K562 (cell line): Measurements from ENCODE around the gene SDR42E2. TPM values are rescaled to one million over a fixed set of nuclear protein-coding genes. Genes with fewer than 3 reads are reported as not detected.

Experiments
- ARHGAP35 ChIP-seq: fragments of 450-650 bp; IDR thresholded peaks from 2 replicates; pipeline ENCODE4 v1.6.1; 2018; ENCODE audit not compliant: partially characterized antibody
- ESRRA ChIP-seq: fragments of 450-650 bp; IDR thresholded peaks from 2 replicates; pipeline ENCODE4 v1.6.1; 2014; ENCODE audit warnings: low read depth, mild to moderate bottlenecking, moderate library complexity, borderline replicate concordance
- FOSL1 ChIP-seq: fragments of 200-800 bp; sonication (Bioruptor generic); conservative IDR thresholded peaks from 2 replicates; pipeline ENCODE4 v1.6.1; 2016; ENCODE audit warnings: missing genetic modification characterization, missing compliant biosample characterization
- GTF2F1 ChIP-seq: IDR thresholded peaks from 2 replicates; pipeline ENCODE4 v1.6.1; 2011; ENCODE audit warnings: low read depth, low read length, improper control_type of control experiment
- HDAC6 ChIP-seq: IDR thresholded peaks from 2 replicates; pipeline ENCODE4 v1.6.1; 2012; ENCODE audit warnings: low read depth, mild to moderate bottlenecking, control low read depth, inconsistent platforms, low read length, moderate library complexity
- HNRNPH1 ChIP-seq: fragments of 200-400 bp; formaldehyde crosslinking; optimal IDR thresholded peaks from 2 replicates; pipeline ENCODE3; 2017; ENCODE audit warnings: low read depth, mild to moderate bottlenecking, low read length, moderate library complexity
- IFI16 ChIP-seq: fragments of 250-450 bp; sonication (Bioruptor Pico); IDR thresholded peaks from 2 replicates; pipeline ENCODE4 v2.1.2; 2022; ENCODE audit warnings: mild to moderate bottlenecking, inconsistent platforms
- IRF9 ChIP-seq: fragments of 450-650 bp; IDR thresholded peaks from 2 replicates; pipeline ENCODE4 v1.6.1; 2016; ENCODE audit warnings: missing biosample characterization, missing genetic modification characterization
- KDM2B ChIP-seq: fragments of 250-450 bp; sonication (Bioruptor Pico); IDR thresholded peaks from 2 replicates; pipeline ENCODE4 v1.8.0; 2021; ENCODE audit warnings: mild to moderate bottlenecking, moderate library complexity
- KLF16 ChIP-seq: IDR thresholded peaks from 2 replicates; pipeline ENCODE4 v1.6.1; 2016; ENCODE audit warnings: antibody characterized with exemption
- MTA2 ChIP-seq: fragments of 450-650 bp; IDR thresholded peaks from 2 replicates; pipeline ENCODE4 v1.6.1; 2016; ENCODE audit warnings: low read depth
- PRPF4 ChIP-seq: fragments of 200-400 bp; formaldehyde crosslinking; IDR thresholded peaks from one replicate; pipeline ENCODE4 v1.6.1; 2017; ENCODE audit warnings: low read length, low read depth, mild to moderate bottlenecking; ENCODE audit not compliant: insufficient read depth, poor library complexity, severe bottlenecking
- TAF9B ChIP-seq: fragments of 450-650 bp; IDR thresholded peaks from 2 replicates; pipeline ENCODE4 v1.6.1; 2018; ENCODE audit warnings: mild to moderate bottlenecking; ENCODE audit not compliant: partially characterized antibody
- TARDBP ChIP-seq: fragments of 450-650 bp; IDR thresholded peaks from 2 replicates; pipeline ENCODE4 v1.6.1; 2016
- ZBTB26 ChIP-seq: fragments of 450-650 bp; formaldehyde crosslinking; IDR thresholded peaks from 2 replicates; pipeline ENCODE4 v1.4.0; 2022; ENCODE audit warnings: missing genetic modification characterization
- ZNF282 ChIP-seq: sonication (generic); formaldehyde crosslinking; IDR thresholded peaks from 2 replicates; pipeline ENCODE4 v1.8.1; 2023; ENCODE audit warnings: missing genetic modification reagents
- ZNF311 ChIP-seq: fragments of 250-450 bp; sonication (Bioruptor Pico); IDR thresholded peaks from 2 replicates; pipeline ENCODE4 v1.4.0; 2020; ENCODE audit warnings: mild to moderate bottlenecking, moderate library complexity
- polyA plus RNA-seq, 8 experiments: library from polyadenylated mRNA; depleted of rRNA in 4 of 8; stranded (reverse) in 5 of 8; unstranded in 3 of 8; fragments of >200 nt; fragmentation: Nextera tagmentation in 2 of 8; fragmentation: Illumina TruSeq in 1 of 8; extraction: Ambion mirVana in 2 of 8; extraction: Trizol in 1 of 8; gene quantifications; 2 replicates each; pipeline versions ENCODE4 v1.2.1 to v1.2.3, GENCODE V29; 2011 to 2014; ENCODE audit warnings: inconsistent platforms in 1 of 8, missing spikeins in 1 of 8
- total RNA-seq, 7 experiments: library from RNA; depleted of rRNA in 6 of 7; stranded (reverse); fragments of >200 nt in 6 of 7; fragmentation: Illumina TruSeq in 2 of 7; extraction: Trizol in 2 of 7; gene quantifications; 2 replicates each; pipeline versions ENCODE4 v1.2.1 to v1.2.3, GENCODE V29; 2011 to 2021; ENCODE audit warnings: low replicate concordance in 1 of 7
- TF ChIP-seq, protein P1 (sequence below): sonication (generic); formaldehyde crosslinking; IDR thresholded peaks from 2 replicates; pipeline ENCODE4 v1.8.1; 2023; ENCODE audit warnings: mild to moderate bottlenecking, missing genetic modification reagents, moderate library complexity
- TF ChIP-seq, protein P2 (sequence below): fragments of 450-650 bp; IDR thresholded peaks from 2 replicates; pipeline ENCODE4 v1.7.0; 2016; ENCODE audit warnings: borderline replicate concordance

SDR42E2 gene
- total and polyA plus RNA-seq, 9 of the 15 experiments (the other 6 are each of a cell fraction or from before 2014, with no cell fraction given), result 0.03 to 0.07 (median 0.04) TPM; not detected in 4

GRCh38 chr16:22116095-22116700 is 46.1 kb upstream of the SDR42E2 start (continued):
- TF ChIP-seq PRPF4 (no peak), IRF9 (tag) (no peak), TARDBP (no peak), HDAC6 (no peak), ESRRA (no peak), TAF9B (no peak), KDM2B (CRISPR knock-in tag) (no peak), ZNF311 (CRISPR knock-in tag) (no peak), MTA2 (no peak), ZBTB26 (0 out of 2 replicates have a peak, but pooled peaks have one; percentile 15), IFI16 (no peak), GTF2F1 (no peak), HNRNPH1 (no peak), ARHGAP35 (peak; percentile 51), FOSL1 (tag) (no peak), ZNF282 (no peak), KLF16 (no peak)
- TF ChIP-seq, protein P1, sequence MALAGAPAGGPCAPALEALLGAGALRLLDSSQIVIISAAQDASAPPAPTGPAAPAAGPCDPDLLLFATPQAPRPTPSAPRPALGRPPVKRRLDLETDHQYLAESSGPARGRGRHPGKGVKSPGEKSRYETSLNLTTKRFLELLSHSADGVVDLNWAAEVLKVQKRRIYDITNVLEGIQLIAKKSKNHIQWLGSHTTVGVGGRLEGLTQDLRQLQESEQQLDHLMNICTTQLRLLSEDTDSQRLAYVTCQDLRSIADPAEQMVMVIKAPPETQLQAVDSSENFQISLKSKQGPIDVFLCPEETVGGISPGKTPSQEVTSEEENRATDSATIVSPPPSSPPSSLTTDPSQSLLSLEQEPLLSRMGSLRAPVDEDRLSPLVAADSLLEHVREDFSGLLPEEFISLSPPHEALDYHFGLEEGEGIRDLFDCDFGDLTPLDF, result no peak
- TF ChIP-seq, protein P2, sequence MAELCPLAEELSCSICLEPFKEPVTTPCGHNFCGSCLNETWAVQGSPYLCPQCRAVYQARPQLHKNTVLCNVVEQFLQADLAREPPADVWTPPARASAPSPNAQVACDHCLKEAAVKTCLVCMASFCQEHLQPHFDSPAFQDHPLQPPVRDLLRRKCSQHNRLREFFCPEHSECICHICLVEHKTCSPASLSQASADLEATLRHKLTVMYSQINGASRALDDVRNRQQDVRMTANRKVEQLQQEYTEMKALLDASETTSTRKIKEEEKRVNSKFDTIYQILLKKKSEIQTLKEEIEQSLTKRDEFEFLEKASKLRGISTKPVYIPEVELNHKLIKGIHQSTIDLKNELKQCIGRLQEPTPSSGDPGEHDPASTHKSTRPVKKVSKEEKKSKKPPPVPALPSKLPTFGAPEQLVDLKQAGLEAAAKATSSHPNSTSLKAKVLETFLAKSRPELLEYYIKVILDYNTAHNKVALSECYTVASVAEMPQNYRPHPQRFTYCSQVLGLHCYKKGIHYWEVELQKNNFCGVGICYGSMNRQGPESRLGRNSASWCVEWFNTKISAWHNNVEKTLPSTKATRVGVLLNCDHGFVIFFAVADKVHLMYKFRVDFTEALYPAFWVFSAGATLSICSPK, result no peak
